Spleen (tissue), 7 donors: ENCODE data around the gene FOXJ2.

Experiments
- POLR2A ChIP-seq, 3 donors: fragments of 450-650 bp; IDR thresholded peaks; one replicate each; pipeline ENCODE4 v1.5.1; 2017; ENCODE audit warnings: antibody characterized with exemption in 3 of 3, mild to moderate bottlenecking in 1 of 3
- POLR2AphosphoS5 ChIP-seq, 3 donors: sonication (generic); formaldehyde crosslinking; IDR thresholded peaks; one replicate each; pipeline ENCODE4 v1.5.1; 2017; ENCODE audit warnings: antibody characterized with exemption in 3 of 3
- TF ChIP-seq, protein P1 (sequence below), 11 experiments: fragments of 200-600 bp in 7 of 11; fragments of 450-650 bp in 4 of 11; sonication (generic) in 4 of 11; IDR thresholded peaks in 8 of 11; conservative IDR thresholded peaks in 3 of 11; 1 replicate in 7 of 11; 2 replicates in 4 of 11; pipeline versions ENCODE4 v1.4.0 to v1.8.0; 2016 to 2021; ENCODE audit warnings: antibody characterized with exemption in 11 of 11, inconsistent platforms in 4 of 11, mild to moderate bottlenecking in 1 of 11
- donor health status: DM: no; HTN: no; CAD: no; lungs with moderate emphysema.
- donor health status: DM: no; HTN: no; CAD: no.
- donor health status: DM: no; HTN: no; CAD: no.

GRCh38 chr12:8077207-8077606, 44.7 kb downstream of the FOXJ2 start:
- TF ChIP-seq POLR2A (IDR thresholded peaks at IDR 0.05): no peak
- TF ChIP-seq, protein P1, sequence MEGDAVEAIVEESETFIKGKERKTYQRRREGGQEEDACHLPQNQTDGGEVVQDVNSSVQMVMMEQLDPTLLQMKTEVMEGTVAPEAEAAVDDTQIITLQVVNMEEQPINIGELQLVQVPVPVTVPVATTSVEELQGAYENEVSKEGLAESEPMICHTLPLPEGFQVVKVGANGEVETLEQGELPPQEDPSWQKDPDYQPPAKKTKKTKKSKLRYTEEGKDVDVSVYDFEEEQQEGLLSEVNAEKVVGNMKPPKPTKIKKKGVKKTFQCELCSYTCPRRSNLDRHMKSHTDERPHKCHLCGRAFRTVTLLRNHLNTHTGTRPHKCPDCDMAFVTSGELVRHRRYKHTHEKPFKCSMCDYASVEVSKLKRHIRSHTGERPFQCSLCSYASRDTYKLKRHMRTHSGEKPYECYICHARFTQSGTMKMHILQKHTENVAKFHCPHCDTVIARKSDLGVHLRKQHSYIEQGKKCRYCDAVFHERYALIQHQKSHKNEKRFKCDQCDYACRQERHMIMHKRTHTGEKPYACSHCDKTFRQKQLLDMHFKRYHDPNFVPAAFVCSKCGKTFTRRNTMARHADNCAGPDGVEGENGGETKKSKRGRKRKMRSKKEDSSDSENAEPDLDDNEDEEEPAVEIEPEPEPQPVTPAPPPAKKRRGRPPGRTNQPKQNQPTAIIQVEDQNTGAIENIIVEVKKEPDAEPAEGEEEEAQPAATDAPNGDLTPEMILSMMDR (IDR thresholded peaks at IDR 0.05 in 8 of 11, conservative IDR thresholded peaks at IDR 0.05 in 3 of 11): no peak
- no peak for TF ChIP-seq POLR2AphosphoS5 (IDR thresholded peaks at IDR 0.05)
